DMS153 treated with DMSO at 0.1 percent for 48 hours (cell line): ENCODE results near the gene ABCA4.
A peak's percentile ranks its signal among the peaks of the same experiment; 100 is the strongest.

Experiments used
- DNase-seq: peaks from one replicate; lab custom pipeline; 2025; ENCODE audit not compliant: unreplicated experiment; lab: John Stamatoyannopoulos, UW

Gene ABCA4

GRCh38 chr1:93980320-93981273 lies 140.4 kb downstream of the ABCA4 start:
- no peak for DNase-seq

- DNase-seq, result peak; percentile 18
Observed at GRCh38 chr1:93979718-93980319, 141.1 kb downstream of the ABCA4 start.

DNA sequence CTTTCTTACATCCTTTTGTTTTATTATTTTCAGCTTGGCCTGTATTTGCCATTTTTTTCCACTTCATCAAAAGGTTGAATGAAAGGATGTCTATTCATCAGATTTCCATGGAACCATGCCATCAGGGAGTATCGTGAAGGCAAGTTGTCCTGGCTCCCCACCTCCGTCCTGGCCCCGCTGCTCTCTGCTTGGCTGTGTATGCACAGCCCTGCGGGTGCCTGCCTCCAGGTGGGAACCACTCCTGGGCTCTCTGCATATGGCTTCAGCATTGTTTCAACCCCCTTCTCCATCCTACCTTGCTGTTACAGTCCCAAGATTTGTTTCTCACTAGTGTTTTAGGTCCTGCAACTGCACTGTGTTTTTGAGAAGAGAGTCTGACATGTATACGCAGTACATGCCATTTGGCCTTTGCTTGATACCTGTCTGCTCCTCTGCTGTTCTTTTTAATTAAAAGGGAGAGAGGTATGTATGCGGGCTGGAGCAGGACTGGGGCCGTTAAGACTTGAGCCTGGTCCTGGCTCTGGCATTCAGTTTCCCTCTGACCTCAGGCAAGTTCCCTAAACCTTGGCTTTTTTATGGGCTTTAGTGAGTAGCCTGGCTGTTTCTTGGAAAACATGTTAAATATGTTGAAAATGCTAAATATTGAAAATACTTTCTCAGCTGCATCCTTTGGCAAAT lies 141.8 kb downstream of the ABCA4 start:
- no peak for DNase-seq

DNA sequence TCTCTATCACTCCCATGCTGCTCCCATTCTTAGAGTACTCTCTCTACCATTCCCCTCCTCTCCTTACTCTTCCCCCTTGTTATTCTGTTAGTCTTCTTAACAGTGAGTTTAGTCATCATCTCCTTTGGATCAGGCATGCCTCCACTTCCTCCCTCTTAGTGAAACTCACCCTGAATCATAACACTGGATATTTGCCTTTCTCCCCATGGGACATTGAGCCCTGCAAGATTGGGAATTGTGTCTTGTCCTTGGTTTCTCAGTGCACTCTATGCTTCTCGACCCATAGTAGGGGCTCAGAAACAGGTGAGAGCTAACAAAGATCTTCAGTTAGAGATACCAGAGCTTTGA lies 143.4 kb downstream of the ABCA4 start:
- no peak for DNase-seq

DNA sequence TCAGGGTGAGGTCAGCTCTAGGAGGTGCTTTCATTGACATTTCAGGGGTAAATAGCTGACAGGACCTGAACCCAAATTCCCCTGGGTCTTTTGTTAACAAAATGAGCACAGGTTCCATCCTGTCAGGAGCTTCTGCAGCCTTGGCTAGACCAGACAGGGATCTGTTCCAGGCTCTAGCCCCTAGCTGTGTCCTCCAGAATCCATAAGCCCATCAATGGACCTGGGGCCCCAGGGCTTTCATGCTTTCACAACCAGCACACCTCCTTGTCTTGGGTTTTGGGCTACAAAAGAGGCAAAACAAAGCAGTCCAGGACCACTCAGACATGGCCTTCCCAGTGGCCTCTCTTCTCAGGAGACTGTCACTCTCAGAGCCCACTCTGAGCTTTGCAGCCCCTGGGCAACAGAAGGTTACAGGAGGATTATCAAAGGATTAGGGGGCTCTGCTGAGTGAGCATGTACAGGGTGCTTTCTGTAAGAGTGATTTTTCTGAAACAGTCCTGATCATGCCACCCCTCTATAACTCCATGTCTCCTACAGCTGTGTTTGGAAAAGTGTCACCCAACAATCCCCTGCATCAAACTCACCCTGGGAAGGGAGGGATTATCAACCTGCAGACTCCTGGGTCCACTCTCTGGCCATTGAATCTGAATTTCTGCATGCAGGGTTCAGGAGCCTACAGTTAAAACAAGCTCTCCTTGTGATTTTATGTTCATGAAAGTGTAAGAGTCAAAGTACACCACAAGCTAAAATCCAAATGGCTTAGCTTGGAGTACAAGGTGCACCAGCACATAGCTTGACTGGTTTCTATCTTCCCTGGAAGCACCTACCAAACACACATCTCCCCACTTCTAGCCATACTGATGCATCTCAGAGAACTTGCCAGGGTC lies 144.0 kb downstream of the ABCA4 start:
- DNase-seq, result no peak

- DNase-seq, result no peak
Observed at GRCh38 chr1:93976291-93976690, 144.7 kb downstream of the ABCA4 start.

- DNase-seq, result no peak
Observed at GRCh38 chr1:93972341-93972740, 148.6 kb downstream of the ABCA4 start.

- DNase-seq, result no peak
Observed at GRCh38 chr1:93969887-93970286, 151.1 kb downstream of the ABCA4 start.

DNA sequence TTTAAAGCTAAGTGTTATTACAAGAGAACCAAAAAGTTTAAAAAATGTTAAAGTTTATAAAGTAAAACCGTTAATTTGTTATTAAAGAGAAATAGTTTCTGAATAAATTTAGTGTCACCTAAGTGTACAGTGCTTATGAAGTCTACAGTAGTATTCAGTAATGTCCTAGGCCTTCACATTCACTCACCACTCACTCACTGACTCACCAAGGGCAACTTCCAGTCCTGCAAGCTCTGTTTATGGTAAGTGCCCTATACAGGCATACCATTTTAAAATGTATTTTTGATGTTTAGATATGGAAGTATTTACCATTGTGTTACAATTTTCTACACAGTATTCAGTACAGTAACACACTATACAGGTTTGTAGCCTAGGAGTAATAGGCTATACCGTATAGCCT lies 151.6 kb downstream of the ABCA4 start:
- DNase-seq, result no peak

DNA sequence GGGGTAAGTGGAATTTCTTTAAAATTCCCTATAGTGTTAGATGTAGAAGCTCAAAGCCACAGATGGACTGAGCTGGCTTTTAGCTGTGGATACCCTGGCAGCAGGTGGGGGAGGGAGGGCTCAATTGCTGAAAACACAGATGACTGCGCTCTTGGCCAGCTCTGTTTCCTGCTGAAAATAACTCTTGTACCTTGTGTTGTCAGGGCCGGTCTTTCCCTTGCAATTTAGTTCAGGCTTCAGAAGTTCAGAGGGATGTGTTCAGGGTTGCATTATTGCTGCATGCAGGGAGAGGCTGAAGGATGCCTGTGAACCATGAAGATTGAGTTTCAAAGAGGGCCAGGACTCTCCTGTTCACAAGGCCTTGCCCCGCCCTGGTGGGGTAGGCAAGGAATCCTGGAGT lies 153.6 kb downstream of the ABCA4 start:
- DNase-seq, result no peak

DNA sequence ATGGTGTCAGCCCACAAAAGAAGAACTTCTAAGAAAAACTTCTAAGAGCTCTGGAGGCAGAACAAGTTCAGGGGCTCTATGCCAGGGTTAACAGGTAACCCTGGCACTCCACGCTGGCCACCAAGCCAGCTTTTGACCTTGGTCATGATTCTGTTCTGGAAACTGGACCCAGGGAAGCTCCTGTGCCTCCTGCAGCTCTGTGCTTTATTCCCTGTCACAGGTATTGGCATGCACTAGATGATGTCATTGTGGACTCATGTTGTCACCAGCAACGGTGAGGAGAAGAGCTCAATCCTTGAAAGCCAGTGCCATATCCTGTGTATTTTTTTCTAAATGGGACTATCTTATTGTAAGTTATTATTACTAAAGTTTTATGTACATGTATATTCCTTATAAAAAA lies 155.1 kb downstream of the ABCA4 start:
- DNase-seq, result no peak

GRCh38 chr1:93965256-93965655 lies 155.7 kb downstream of the ABCA4 start:
- no peak for DNase-seq

GRCh38 chr1:93964777-93965200 lies 156.2 kb downstream of the ABCA4 start:
- no peak for DNase-seq

DNA sequence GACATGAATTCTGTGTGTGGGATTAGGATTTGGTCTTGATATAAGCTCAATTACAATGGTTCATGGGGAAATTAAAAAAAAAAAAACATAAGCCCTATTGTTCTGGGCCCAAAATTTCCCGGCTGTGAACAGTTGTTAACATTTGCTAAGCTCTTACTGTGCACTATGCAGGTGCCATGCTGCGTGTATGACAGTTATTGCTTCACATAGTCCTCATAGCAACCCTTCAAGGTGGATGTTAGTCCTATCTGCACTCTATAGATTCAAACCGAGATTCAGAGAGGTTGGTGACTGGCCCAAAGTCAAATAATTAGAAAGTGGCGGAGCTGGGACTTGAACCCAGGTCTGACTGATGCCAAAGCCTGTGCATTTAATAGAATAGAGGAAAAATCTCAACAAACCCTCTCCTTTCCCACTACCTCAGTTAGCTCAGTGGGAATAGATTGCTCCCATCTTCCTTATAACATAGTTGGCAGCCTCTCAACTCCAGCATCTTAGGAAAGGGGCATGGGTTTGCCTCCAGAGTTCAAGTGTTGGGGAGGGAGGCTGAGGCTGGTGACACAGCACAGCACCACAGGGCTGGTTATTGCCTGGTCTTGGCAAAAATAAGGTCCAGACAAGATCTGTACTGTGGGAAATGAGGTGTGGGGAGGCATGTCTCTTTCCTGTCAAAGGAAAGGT lies 156.7 kb downstream of the ABCA4 start:
- no peak for DNase-seq

- no peak for DNase-seq
Observed at GRCh38 chr1:93963585-93963984, 157.4 kb downstream of the ABCA4 start.

DNA sequence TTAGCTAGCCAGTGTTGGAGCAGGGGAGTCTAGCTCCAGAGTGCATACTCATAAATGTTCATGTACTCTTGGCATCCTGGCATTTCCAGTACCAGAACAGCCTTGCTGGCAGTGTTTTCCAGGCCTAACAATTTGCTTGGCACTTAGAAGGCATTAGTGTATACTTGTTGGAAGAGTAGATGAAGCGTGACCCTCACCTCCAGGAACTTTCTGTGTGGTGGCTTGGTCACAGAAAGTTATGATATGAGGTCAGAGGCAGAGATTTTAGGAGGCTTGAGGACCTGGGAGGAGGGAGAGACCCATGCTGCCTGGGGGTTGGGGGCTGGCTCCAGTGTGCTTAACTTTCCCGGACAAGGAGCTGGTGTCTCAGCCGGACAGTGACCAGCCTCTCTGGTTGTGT lies 159.0 kb downstream of the ABCA4 start:
- DNase-seq, result no peak

GRCh38 chr1:93961443-93961842 lies 159.5 kb downstream of the ABCA4 start:
- DNase-seq, result no peak

DNA sequence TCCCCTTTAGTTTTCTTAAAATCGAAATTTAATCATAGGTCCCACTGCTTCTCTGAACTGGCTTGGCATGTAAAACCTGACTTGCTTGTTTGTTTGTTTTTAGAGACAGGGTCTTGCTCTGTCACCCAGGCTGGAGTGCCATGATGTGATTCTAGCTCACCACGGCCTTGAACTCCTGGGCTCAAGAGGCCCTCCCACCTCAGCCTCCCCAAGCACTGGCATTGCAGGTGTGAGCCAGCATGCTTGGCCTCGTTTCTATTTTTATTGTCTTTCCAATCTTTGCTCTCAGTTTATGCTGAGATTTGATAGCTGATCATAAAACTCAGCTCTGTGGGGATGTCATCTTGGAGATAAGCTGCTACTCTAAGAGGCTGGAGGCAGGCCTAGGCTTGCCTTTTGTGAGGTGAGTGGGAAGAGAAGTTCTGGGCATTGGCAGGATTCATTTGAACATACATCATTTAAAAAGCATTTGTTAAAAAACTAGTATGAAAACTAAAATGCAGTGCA lies 160.3 kb downstream of the ABCA4 start:
- DNase-seq, result no peak

DNA sequence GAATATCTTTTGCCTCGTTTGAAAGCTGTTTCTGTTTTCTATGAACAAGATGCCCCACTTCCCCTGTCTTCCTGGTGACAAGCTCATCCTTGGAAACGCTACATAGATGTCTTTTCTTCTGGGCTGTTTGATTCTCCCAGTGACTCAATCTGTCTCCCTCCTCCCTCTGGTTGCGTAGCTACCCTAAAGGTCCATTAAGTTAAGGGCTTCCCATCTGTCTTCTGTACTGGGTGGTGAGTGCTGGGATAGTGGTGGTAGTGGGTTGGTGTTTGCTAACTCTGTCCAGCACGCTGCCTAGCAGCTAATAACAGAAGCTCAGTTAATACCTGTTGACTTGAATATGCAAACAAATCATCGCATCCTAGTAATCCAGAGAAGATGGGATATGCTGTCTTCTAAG lies 161.5 kb downstream of the ABCA4 start:
- DNase-seq, result no peak

DNA sequence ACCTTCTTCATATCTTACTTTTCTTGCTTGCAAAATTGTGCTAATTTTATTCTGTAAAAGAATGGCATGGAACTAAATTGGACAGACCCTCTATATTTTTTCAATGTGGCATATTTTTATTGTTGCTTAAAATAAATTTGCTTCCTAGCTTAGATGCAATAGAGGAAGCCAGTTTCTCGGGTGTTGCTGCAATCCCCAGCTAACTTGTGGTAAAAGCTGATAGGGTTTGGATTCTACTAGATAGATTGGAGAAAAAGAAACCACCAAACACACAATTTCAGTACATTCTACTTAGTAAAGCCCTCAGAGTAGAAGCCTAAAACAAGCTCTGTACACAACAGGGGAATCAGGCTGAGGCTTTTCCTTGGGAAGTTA lies 162.2 kb downstream of the ABCA4 start:
- no peak for DNase-seq
